ENCODE results near the gene SLC38A1.

Gene SLC38A1

DNA sequence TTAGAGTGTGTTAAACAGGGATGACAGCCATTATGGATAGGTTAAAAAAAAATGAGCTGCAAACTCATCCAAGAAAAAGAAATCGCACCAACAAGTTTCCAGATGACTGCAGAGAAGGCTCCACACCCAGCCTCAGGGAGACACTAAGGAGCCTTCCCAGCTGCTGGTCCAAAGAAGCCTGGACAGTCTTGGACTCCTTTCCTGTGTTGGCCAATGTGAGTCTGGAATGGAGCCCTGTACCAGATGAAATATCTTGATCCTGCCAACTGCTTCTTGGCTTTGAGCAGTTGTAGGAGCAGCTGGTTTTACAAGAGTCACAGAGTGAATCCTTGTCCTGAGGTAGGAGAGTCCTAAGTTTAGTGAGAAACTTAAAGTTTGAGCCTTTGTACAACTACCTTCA is 44.5 kb downstream of the SLC38A1 start:
- H3K4me3 Mint-ChIP-seq: no peak overlapping the region
- no peak for DNase-seq
- no peaks in the 10 kb centered on the region for H3K27me3 Mint-ChIP-seq
- ATAC-seq: no peak
- H3K27ac Mint-ChIP-seq: peak overlapping the region in 1 of 2 donors; percentile 64
- H3K9me3 Mint-ChIP-seq: no peaks in the 10 kb centered on the region
- H3K4me1 Mint-ChIP-seq: peaks cover 84% of the 10 kb centered on the region

DNA sequence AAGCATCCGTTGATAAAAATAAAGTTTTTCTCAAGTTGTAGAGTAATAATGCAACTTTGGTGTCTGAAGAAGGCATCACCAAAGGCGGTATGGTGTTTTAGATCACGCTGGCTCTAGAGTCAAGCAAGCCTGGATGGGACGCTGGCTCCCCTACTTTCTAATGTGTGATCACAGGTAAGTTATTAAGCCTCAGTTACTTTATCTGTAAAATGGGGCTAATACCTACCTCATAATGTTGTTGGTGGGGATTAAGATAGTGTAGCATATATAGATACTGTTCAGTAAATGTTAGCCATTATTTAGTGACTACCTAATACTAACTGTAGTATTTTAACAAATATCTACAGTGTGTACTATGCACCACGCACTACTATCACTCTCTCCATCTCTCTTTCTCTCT is 45.8 kb downstream of the SLC38A1 start:
- no peaks in the 10 kb centered on the region for H3K9me3 Mint-ChIP-seq
- no peak for ATAC-seq

DNA sequence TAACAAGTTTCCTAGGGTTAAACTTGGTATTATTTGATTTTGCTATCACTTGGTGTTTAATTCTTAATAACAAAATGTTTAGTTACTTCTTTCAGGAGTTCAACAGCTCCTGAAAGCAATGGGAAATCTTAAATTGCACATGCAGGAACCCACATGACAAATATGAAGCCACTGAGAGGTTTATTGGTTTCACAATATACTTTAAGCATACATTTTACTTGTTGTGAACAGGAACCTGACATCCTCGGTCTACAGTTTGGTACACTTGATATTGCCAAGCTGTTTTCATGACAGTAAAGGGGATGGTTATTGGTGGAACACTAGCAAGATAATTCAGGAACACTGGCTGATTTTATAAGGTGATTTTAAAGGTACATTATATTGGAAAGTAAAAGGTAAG is 46.2 kb downstream of the SLC38A1 start:
- peak overlapping the region in 1 of 2 donors; percentile 48 for H3K4me3 Mint-ChIP-seq

More for the DNA sequence above, 45.8 kb downstream of the SLC38A1 start:
- peaks cover 93% of the 10 kb centered on the region for H3K4me1 Mint-ChIP-seq
- H3K27ac Mint-ChIP-seq: peak overlapping the region; percentile 2 to 94
- peak overlapping the region in 1 of 2 donors; percentile 48 for H3K4me3 Mint-ChIP-seq
- H3K27me3 Mint-ChIP-seq: no peaks in the 10 kb centered on the region
- no peak for DNase-seq

DNA sequence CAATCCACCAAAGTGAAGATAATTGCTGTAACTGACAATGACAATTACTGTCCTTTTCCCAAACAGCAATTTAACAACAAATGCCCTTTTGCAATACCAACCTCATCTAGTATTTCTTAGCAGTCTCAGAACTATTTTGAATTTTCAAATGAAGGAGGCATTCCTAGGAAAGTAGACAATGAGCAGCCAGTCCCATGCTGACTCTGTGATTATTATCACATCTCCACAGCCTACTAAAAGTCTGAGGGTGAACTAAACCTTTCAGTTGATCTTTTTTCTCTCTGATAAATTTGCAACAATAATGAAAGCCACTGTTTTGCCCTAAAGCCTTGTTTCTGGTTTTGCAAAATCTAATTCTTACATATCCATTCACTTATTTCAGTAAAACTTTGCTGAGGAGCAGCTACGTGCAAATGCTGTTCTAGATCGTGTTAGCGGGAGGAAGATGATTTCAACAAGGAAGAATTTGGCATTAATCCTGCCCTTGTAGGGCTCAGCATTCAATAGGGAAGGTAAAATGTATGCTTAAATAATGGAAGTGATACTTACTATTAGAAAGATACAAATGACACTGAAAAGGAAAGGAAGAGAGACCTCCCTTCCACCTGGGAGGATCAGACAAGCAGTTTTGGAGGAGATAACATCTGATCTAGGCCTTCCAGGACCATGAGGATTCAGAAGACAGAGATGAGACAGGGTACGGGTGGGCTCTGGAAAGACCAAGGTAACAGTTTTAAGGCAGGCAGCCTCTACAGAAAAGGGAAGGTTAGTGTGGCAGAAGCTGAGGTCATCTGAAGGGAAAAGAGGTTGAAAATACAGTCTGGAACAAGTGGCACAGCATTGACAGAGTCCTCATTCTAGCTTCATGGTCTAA is 47.4 kb downstream of the SLC38A1 start:
- ATAC-seq (no peak), DNase-seq (no peak)
- Mint-ChIP-seq H3K27me3 (no peaks in the 10 kb centered on the region), H3K4me1 (peaks cover 93% of the 10 kb centered on the region), H3K4me3 (peak overlapping the region; percentile 22 to 49), H3K27ac (peak overlapping the region; percentile 91 to 95), H3K9me3 (no peaks in the 10 kb centered on the region)

More for the DNA sequence above, 46.2 kb downstream of the SLC38A1 start:
- no peaks in the 10 kb centered on the region for H3K9me3 Mint-ChIP-seq
- H3K27me3 Mint-ChIP-seq: no peaks in the 10 kb centered on the region
- no peak for DNase-seq
- peak overlapping the region; percentile 0 to 81 for H3K27ac Mint-ChIP-seq
- peaks cover 93% of the 10 kb centered on the region for H3K4me1 Mint-ChIP-seq
- no peak for ATAC-seq

DNA sequence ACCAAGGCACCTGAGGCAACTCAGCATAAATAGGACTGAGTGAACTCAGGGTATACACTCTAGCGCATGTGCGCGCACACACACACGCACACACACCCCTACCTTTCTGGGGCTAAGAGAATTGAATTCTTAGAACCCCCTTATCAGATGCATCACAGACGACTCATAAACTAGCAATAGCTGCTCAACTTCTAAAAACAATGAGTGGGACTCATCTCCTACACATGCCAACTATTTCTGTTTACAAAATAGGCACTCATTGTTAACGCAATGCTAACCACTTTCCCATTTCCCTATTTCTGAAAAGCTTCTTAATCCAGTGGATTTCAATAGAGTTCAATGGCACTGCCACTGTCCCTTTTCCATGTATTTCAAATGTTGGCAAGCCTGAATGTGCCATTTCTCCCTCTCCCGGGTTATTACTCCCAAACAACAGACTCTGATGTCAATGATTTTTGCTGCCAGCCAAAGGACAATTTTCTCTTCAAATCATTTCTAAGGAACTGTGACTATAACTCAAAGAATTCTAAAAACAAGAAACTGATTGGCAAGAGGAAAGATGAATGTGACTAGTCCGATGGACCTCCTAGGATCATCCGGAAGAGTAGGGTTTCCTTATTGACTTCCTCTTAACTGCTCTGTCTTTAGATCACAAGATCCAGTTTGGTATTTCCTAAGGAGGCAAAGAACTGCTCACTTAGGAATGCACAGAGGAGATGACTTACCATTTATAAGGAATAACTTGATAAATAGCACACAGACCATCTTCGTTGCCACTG is 48.8 kb downstream of the SLC38A1 start:
- no peaks in the 10 kb centered on the region for H3K9me3 Mint-ChIP-seq
- peak; percentile 57 for ATAC-seq
- peak overlapping the region; percentile 65 to 86 for H3K4me3 Mint-ChIP-seq

DNA sequence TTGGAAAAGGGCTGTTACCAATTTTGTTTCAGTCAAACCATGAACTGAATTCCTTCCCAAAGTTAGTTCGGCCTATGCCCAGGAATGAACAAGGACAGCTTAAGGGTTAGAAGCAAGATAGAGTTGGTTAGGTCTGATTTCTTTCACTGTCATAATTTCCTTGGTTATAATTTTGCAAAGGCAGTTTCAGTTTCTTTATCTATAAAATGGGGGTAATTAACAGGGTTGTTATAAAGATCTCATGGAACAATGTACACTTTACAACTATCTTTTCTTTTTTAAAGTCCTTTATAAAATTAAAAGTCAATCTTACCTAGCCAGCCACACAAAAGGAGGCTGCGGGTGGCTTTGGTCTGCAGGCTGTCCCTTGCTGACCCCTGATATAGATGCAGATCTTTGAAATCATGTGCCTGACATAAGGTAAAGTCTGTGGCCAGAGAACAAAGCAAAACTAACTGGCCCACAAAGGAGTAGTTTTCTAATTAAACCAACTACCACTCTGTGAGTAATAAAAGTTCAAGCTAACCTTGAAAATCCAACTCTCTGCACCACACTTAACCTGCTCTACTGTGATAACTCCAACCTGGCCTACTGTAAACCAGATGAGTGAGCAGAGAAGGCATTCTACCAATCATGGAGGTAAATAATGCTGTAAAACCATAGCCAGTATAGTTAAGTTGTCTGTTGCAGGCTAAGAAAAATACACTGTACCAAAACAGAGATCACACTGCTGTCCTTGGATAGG is 49.5 kb downstream of the SLC38A1 start:
- Mint-ChIP-seq H3K27me3 (no peaks in the 10 kb centered on the region), H3K4me1 (peaks cover 99% of the 10 kb centered on the region), H3K9me3 (no peaks in the 10 kb centered on the region), H3K4me3 (peak overlapping the region; percentile 65 to 86), H3K27ac (peak overlapping the region; percentile 95 to 97)
- ATAC-seq (peak; percentile 25), DNase-seq (peak; percentile 18 to 28)

More for the DNA sequence above, 48.8 kb downstream of the SLC38A1 start:
- Mint-ChIP-seq H3K4me1 (peaks cover 99% of the 10 kb centered on the region), H3K27ac (peak overlapping the region; percentile 95 to 97), H3K27me3 (no peaks in the 10 kb centered on the region)
- DNase-seq: peak; percentile 67 to 75

DNA sequence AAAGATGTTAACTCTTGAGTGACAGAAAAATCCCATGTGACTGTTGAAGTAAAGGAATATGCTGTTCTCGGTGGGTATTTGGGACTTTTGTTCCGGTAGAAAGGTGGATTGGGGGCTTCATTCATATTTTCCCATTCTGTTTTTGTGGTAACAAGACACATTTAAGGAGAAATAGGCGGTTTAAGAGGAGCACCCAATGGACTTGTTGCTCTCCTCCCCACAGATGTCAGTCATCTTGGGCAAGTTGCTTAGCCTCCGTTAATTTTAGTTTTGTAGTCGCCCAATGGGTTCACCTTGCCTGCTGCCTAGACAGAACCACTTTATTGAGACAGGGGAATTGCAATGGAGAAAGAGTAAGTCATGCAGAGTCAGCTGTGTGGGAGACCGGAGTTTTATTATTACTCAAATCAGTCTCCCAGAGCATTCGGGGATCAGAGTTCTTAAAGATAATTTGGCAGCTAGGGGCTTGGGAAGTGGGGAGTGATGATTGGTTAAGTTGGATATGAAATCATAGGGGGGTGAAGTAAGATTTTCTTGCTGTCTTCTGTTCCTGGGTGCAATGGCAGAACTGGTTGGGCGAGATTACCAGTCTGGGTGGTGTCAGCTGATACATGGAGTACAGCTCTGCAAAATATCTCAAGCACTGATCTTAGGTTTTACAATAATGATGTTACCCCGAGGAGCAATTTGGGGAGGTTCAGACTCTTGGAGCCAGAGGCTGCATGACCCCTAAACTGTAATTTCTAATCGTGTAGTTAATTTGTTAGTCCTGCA is 50.3 kb downstream of the SLC38A1 start:
- Mint-ChIP-seq H3K4me1 (peaks cover 98% of the 10 kb centered on the region), H3K4me3 (peak overlapping the region; percentile 65 to 86), H3K27me3 (no peaks in the 10 kb centered on the region), H3K9me3 (no peaks in the 10 kb centered on the region), H3K27ac (peak overlapping the region; percentile 95 to 97)
- ATAC-seq (no peak), DNase-seq (peak; percentile 33 to 49)

DNA sequence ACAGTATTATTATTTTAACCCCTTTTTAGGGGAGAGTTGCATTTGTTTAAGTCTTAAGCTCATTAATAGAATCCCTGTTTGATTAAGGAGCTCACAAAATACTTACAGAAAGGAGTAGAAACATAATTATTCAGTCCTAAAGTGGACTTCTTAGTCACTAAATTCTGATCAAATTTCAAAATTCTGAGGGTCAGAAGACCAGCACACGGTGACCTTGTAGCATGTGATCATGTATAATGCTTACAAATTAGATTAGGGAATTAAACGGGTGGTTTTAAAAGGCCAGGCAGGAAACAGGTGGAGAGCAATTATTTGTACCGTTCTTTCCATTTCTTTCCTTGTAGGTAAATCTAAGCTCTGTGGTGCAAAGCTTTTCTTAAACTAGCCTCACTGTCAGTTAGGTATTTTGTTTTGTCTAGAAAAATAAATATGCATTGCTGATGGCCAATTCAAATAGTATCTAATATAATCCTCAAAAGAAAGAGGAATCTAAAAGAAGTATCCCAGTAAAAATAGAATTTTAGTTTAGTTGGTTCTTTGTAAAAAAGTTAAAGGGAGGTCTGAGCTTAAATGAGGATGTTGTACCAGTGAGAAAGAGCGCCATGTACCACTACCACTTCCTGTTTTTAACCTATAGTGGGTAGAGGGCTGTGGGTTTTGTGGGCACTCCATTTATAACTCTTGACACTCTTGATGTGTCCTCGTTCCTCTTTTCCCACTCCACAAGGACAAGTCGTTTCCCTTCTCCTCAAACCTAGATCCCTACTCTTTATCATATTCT is 51.1 kb downstream of the SLC38A1 start:
- Mint-ChIP-seq H3K9me3 (no peaks in the 10 kb centered on the region), H3K4me1 (peaks cover 98% of the 10 kb centered on the region), H3K4me3 (peak overlapping the region; percentile 65 to 86), H3K27me3 (no peaks in the 10 kb centered on the region), H3K27ac (peak overlapping the region; percentile 95 to 97)
- DNase-seq (peak; percentile 59 to 69), ATAC-seq (peak; percentile 49)

DNA sequence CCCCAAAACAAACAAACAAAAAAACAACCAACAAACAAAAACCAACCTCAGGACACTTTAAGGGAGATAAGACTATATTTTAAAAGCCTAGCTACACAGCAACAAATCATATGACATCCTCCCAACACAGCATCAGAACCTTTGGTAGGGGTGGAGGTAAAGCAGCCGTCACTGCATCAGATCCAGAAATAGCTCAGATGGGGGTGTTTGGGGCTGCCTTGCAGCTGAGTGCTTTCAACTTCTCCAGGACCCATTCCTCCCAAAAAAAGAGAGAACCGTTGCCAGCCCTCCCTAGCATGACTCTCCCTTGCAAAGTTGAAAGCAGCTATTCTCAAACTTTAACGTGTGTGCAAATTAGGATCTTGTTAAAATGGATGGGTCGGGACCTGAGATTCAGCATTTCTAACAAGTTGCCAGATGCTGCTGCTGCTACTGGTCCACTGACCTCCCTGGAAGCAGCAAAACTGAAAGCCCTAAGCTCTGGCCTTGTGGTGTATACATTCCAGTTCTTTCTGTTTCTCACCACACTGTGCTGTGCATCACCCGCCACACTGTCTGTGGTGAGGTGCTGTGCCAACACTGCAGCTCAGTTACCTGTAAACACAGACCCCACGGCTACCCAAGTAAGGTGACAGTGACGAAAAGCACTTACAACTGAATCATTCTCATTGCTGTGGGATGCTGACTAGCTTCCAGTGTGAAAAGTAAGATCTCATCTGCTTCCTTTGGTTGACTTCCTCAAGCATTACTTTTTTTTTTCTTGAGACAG is 54.0 kb downstream of the SLC38A1 start:
- ATAC-seq: peak; percentile 90
- H3K27me3 Mint-ChIP-seq: no peaks in the 10 kb centered on the region
- H3K4me3 Mint-ChIP-seq: peak overlapping the region; percentile 80 to 89
- H3K9me3 Mint-ChIP-seq: no peaks in the 10 kb centered on the region
- DNase-seq: peak; percentile 81 to 94
- H3K4me1 Mint-ChIP-seq: peaks cover 98% of the 10 kb centered on the region
- peak overlapping the region; percentile 98 to 99 for H3K27ac Mint-ChIP-seq

DNA sequence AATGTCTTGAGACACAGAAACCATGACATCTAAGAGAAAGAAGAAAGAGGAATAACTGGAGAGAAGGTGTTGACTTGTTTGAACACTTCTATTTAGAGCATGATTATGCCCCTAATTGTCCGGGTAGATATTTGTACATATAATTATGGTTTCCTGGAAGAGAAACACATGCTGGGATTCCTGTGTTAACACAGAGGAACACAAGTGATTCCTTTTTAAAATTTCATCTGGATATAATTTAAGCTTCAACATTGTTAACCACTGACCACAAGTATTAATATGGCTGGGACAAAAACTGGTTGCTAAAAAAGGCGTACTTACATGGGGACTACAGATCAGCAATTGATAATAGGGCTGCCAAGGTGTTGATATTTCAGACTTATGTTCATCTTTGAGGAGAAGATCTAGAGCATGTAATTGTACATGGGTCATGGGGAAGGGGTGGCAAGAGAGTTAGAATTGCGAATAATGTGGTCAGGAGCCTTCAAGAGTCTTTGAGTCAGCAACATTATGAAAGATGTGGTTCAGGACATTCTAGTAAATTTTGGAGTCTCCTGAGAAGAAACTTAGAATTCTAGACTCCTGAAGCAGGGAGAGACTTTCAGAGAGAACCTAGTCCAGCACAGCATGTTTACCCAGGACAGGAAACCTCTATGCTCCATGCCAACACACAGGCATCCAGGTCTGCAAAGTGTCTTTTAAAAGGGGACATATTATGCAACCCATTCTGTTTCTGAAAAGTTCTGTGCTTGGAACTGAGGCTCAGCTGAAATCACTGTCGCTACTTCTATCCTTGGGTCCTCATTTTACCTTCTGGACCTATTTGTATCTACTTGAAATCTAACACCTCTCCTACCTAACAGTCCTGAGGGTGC is 56.5 kb downstream of the SLC38A1 start:
- peak overlapping the region in 1 of 2 donors; percentile 1 for H3K27ac Mint-ChIP-seq
- H3K4me1 Mint-ChIP-seq: peaks cover 98% of the 10 kb centered on the region
- H3K9me3 Mint-ChIP-seq: no peaks in the 10 kb centered on the region
- DNase-seq: no peak
- no peak for ATAC-seq
- no peaks in the 10 kb centered on the region for H3K27me3 Mint-ChIP-seq
- peak overlapping the region; percentile 63 to 65 for H3K4me3 Mint-ChIP-seq

DNA sequence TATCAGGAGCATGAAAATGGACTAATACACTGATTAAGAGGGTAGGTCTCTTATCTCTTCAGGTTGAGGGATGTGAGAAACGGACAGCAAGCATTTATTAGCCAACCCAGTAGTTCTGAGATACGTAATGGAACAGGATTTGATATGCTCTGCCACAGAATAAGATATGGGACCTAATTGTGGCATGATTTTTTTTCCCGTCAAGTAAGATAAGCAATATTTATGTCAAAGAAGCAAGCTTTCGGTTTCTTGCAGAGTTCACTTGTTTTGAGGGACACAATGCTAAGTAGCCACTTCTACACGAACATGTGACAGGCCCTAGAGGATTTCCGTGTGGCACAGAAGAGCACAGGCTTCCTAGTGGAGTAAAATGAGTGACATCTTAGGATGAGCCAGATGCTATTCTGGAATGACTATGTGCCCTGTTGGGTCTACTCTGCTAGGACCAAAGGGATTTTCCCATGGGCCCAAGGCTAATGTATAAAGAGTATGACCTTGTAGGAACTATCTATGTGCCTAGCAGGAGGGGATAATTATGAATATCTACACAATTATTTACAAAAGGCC is 57.9 kb downstream of the SLC38A1 start:
- H3K4me1 Mint-ChIP-seq: peaks cover 86% of the 10 kb centered on the region
- H3K27me3 Mint-ChIP-seq: no peaks in the 10 kb centered on the region
- ATAC-seq: no peak
- no peaks in the 10 kb centered on the region for H3K9me3 Mint-ChIP-seq
- DNase-seq: no peak
- H3K4me3 Mint-ChIP-seq: peak overlapping the region; percentile 63 to 65
- peak overlapping the region; percentile 92 to 97 for H3K27ac Mint-ChIP-seq
